ENCODE results near the gene VAT1L. TPM values are rescaled to one million over a fixed set of nuclear protein-coding genes. Genes with fewer than 3 reads are reported as not detected.

The VAT1L gene
- total RNA-seq, 1 experiment from 2014 or later = 33.8 TPM

DNA sequence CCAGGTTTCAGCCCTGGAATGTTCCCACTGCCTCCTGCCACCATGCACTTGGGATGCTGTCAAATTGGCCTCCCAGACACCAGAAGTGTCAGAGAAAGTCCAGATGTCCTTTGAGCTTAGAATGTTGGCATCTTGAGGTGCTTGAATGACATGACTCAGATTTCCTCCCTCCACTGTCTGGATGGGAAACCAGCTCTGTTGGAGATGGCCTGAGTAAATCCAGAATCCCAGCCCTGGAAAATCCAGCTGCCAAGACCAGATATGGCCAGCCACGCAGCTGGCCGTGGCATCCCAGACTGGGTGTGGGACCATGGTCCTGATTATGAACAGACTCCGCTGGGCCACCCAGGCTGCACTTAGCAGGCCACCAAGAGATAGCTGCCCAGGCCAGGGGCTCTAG is 177.0 kb downstream of the VAT1L start:
- Histone ChIP-seq H3K27ac (ENCODE audit: insufficient read length, low read depth, low read length) (no peak overlapping the region), H2AFZ (ENCODE audit: low read length) (no peak overlapping the region), H2BK5ac (ENCODE audit: insufficient read length, low read length) (no peak overlapping the region), H3K27me3 (ENCODE audit: insufficient read depth, low read length) (peaks cover 7% of the 10 kb centered on the region; the same call in 1 of the 2 replicates), H2BK12ac (ENCODE audit: insufficient read length, low read depth, low read length) (no peak overlapping the region), H3K4me1 (ENCODE audit: insufficient read depth, low read length) (peaks cover 28% of the 10 kb centered on the region), H3K56ac (ENCODE audit: insufficient read length, low read depth, low read length) (no peak overlapping the region), H3K23ac (ENCODE audit: insufficient read length, low read depth, low read length) (no peak overlapping the region), H4K20me1 (ENCODE audit: control insufficient read depth, insufficient read depth, insufficient read length) (no peaks in the 10 kb centered on the region), H4K91ac (ENCODE audit: insufficient read length, low read depth, low read length) (no peak overlapping the region), H4K8ac (replicated peaks; ENCODE audit: insufficient read length, low read depth, low read length) (no peak overlapping the region), H2BK120ac (ENCODE audit: low read depth, low read length, poor library complexity, severe bottlenecking) (no peak overlapping the region), H4K5ac (ENCODE audit: insufficient read length, low read depth, low read length) (no peak overlapping the region), H2AK5ac (ENCODE audit: insufficient read length, low read length) (no peak overlapping the region), H3K4ac (ENCODE audit: low read depth, low read length) (no peak overlapping the region), H3K18ac (ENCODE audit: insufficient read length, low read depth, low read length) (no peak overlapping the region), H2BK15ac (ENCODE audit: low read depth, low read length) (no peak overlapping the region), H3K9me3 (ENCODE audit: control insufficient read depth, low read depth, low read length) (no peaks in the 10 kb centered on the region), H3K4me2 (ENCODE audit: insufficient read depth, insufficient read length, low read length) (no peak overlapping the region), H3K23me2 (ENCODE audit: insufficient read length, low read depth, low read length, poor library complexity, severe bottlenecking) (no peaks in the 10 kb centered on the region), H3K9ac (ENCODE audit: extremely low read depth, insufficient read length, low read length) (no peak overlapping the region), H3K79me2 (ENCODE audit: insufficient read depth, low read length) (no peaks in the 10 kb centered on the region), H3K14ac (ENCODE audit: insufficient read depth, low read length) (no peak overlapping the region; the same call in 1 of the 2 replicates), H2BK20ac (ENCODE audit: low read depth, low read length, poor library complexity, severe bottlenecking) (no peak overlapping the region), H3K79me1 (ENCODE audit: insufficient read depth, low read depth, low read length, poor library complexity, severe bottlenecking) (no peaks in the 10 kb centered on the region), H3T11ph (ENCODE audit: low read length) (no peak overlapping the region)
- DNase-seq = no peak
- Mint-ChIP-seq H3K4me3 (no peak overlapping the region), H3K36me3 (ENCODE audit: insufficient read depth in 1 of 3, low read depth in 3 of 3) (peaks cover 14 to 23% (median 15%) of the 10 kb centered on the region in 3 experiments), H3K27me3 (ENCODE audit: low read depth) (peaks cover 44% of the 10 kb centered on the region), H3K4me1 (peaks cover 64 to 73% of the 10 kb centered on the region in 2 experiments), H3K9me3 (peaks cover 2 to 12% of the 10 kb centered on the region in 2 experiments; a peak in 4 of 5 replicates), H3K27ac (no peak overlapping the region)
- TF ChIP-seq CTCF (conservative IDR thresholded peaks at IDR 0.05) = no peak
- WGBS (ENCODE audit: extremely low coverage, insufficient read length, low lambda C conversion rate) = no CpG with 5 or more reads among the region's 3 CpGs

Data from H9 (cell line).